Caco-2 (cell line): ENCODE data around the gene DIP2B. TPM values are rescaled to one million over a fixed set of nuclear protein-coding genes. Genes with fewer than 3 reads are reported as not detected.

Source experiments
- BruUV-seq: library from RNA; stranded (reverse); fragments of 400-500 nt; replicated peaks from 2 replicates; lab custom pipeline; 2021; lab: Mats Ljungman, UMichigan
- CTCF ChIA-PET: fragments of 300-600 bp; sonication (Branson Sonifier 250); formaldehyde crosslinking; loops from one replicate; lab custom pipeline; 2022; ENCODE audit warnings: antibody characterized with exemption; lab: Charles Lee
- POLR2A ChIA-PET: fragments of 300-600 bp; sonication (Branson Sonifier 250); formaldehyde crosslinking; loops from one replicate; lab custom pipeline; 2022; ENCODE audit warnings: antibody characterized with exemption; lab: Charles Lee
- DNase-seq, 2 experiments: peaks; one replicate each; pipeline versions ENCODE4 v3.0.0 to v3.0.0-alpha.2; 2020 to 2022
- H3K27me3 ChIP-seq: replicated peaks from 2 replicates; pipeline ENCODE4 v1.6.0; 2011; ENCODE audit warnings: low read length; ENCODE audit not compliant: control insufficient read depth, insufficient read depth
- H3K36me3 ChIP-seq: 2 replicates; pipeline ENCODE4 v1.5.1; 2011; ENCODE audit warnings: low read length; ENCODE audit not compliant: control insufficient read depth, insufficient read depth
- H3K4me1 ChIP-seq: fragments of 250-450 bp; sonication (Bioruptor Pico); 2 replicates; pipeline ENCODE4 v1.5.1; 2020; ENCODE audit warnings: mild to moderate bottlenecking
- H3K4me3 ChIP-seq: 2 replicates; pipeline ENCODE4 v1.5.1; 2011; ENCODE audit warnings: low read depth, mild to moderate bottlenecking, control low read depth, low read length
- H3K9me3 ChIP-seq: fragments of 250-450 bp; sonication (Bioruptor Pico); 2 replicates; pipeline ENCODE4 v1.5.1; 2020; ENCODE audit warnings: mild to moderate bottlenecking, moderate library complexity
- H3K27ac Mint-ChIP-seq: one replicate; pipeline ENCODE4 v1.8.0; 2022; ENCODE audit warnings: mixed read lengths; ENCODE audit not compliant: unreplicated experiment
- H3K27me3 Mint-ChIP-seq: one replicate; pipeline ENCODE4 v1.8.0; 2022; ENCODE audit warnings: mixed read lengths; ENCODE audit not compliant: insufficient read depth, unreplicated experiment
- H3K36me3 Mint-ChIP-seq: one replicate; pipeline ENCODE4 v1.8.0; 2022; ENCODE audit warnings: mild to moderate bottlenecking, mixed read lengths; ENCODE audit not compliant: insufficient read depth, unreplicated experiment
- H3K4me1 Mint-ChIP-seq: one replicate; pipeline ENCODE4 v1.8.0; 2022; ENCODE audit warnings: low read depth, mixed read lengths; ENCODE audit not compliant: unreplicated experiment
- H3K4me3 Mint-ChIP-seq: one replicate; pipeline ENCODE4 v1.8.0; 2022; ENCODE audit warnings: mild to moderate bottlenecking, moderate library complexity, mixed read lengths; ENCODE audit not compliant: unreplicated experiment
- H3K9me3 Mint-ChIP-seq: one replicate; pipeline ENCODE4 v1.8.0; 2022; ENCODE audit warnings: mixed read lengths; ENCODE audit not compliant: unreplicated experiment
- CTCF ChIP-seq, 2 experiments: fragments of 200-600 bp in 1 of 2; IDR thresholded peaks; 1 replicate in 1 of 2; 2 replicates in 1 of 2; pipeline versions ENCODE4 v1.5.1 to v1.8.0; 2011 to 2022; ENCODE audit warnings: antibody characterized with exemption in 1 of 2, control low read depth in 1 of 2, inconsistent platforms in 1 of 2, low read depth in 1 of 2, low read length in 1 of 2, mild to moderate bottlenecking in 1 of 2, moderate library complexity in 1 of 2; ENCODE audit not compliant: insufficient read depth in 1 of 2, severe bottlenecking in 1 of 2, unreplicated experiment in 1 of 2
- intact Hi-C: fragments of 100-400 bp; cut with micrococcal nuclease; formaldehyde crosslinking; loops from one replicate; pipeline ENCODE4 v1.10.0; 2022; ENCODE audit not compliant: unreplicated experiment
- total RNA-seq: library from RNA; stranded (reverse); gene quantifications from 2 replicates; pipeline ENCODE4 v1.2.3, GENCODE V29; 2022

The DIP2B gene
- total RNA-seq, 1 experiment from 2014 or later: 32.7 TPM

- Histone ChIP-seq H3K27me3 (no peaks in the 10 kb centered on the region), H3K4me3 (no peak overlapping the region), H3K4me1 (peaks cover 12% of the 10 kb centered on the region; the same call in 1 of the 2 replicates), H3K36me3 (no peaks in the 10 kb centered on the region), H3K9me3 (no peaks in the 10 kb centered on the region)
- H3K27me3 Mint-ChIP-seq: no peaks in the 10 kb centered on the region
- peak overlapping the region; percentile 10 for H3K4me3 Mint-ChIP-seq
- TF ChIP-seq CTCF (IDR thresholded peaks at IDR 0.05; ENCODE audit: insufficient read depth in 1 of 2, low read depth in 1 of 2, low read length in 1 of 2, severe bottlenecking in 1 of 2, unreplicated experiment in 1 of 2): no peak
- H3K4me1 Mint-ChIP-seq: peaks cover 25% of the 10 kb centered on the region
- peak overlapping the region; percentile 58 for H3K27ac Mint-ChIP-seq
- ChIA-PET CTCF (no interaction called here), POLR2A (interaction anchor here (0.6 kb wide), 1 partner anchor 180 kb away, joined by 3 read pairs; no protein-coding TSS in a partner anchor)
- H3K36me3 Mint-ChIP-seq: peaks cover 44% of the 10 kb centered on the region
- no peaks in the 10 kb centered on the region for H3K9me3 Mint-ChIP-seq
- peak; percentile 56 to 60 for DNase-seq
- no TSS peak for BruUV-seq
- intact Hi-C loops: loop anchor here (2.0 kb wide), 1 partner anchor 47 kb away; no protein-coding TSS in a partner anchor
These were observed 184.7 kb downstream of the DIP2B start for GRCh38 chr12:50689437-50689836.

GRCh38 chr12:50690925-50691324, 186.1 kb downstream of the DIP2B start:
- no peaks in the 10 kb centered on the region for H3K27me3 Mint-ChIP-seq
- H3K9me3 Mint-ChIP-seq: no peaks in the 10 kb centered on the region
- DNase-seq: no peak
- H3K4me3 Mint-ChIP-seq: no peak overlapping the region
- H3K9me3 ChIP-seq: no peaks in the 10 kb centered on the region
- no peak overlapping the region for H3K27ac Mint-ChIP-seq
- no peak overlapping the region for H3K4me3 ChIP-seq
- ChIA-PET CTCF (no interaction called here), POLR2A (no interaction called here)
- no peaks in the 10 kb centered on the region for H3K27me3 ChIP-seq
- H3K4me1 ChIP-seq: peaks cover 12% of the 10 kb centered on the region; the same call in 1 of the 2 replicates
- H3K36me3 ChIP-seq: no peaks in the 10 kb centered on the region
- intact Hi-C loops: no loop called here
- no TSS peak for BruUV-seq
- peaks cover 42% of the 10 kb centered on the region for H3K36me3 Mint-ChIP-seq
- H3K4me1 Mint-ChIP-seq: peaks cover 25% of the 10 kb centered on the region
- no peak for TF ChIP-seq CTCF (IDR thresholded peaks at IDR 0.05; ENCODE audit: insufficient read depth in 1 of 2, low read depth in 1 of 2, low read length in 1 of 2, severe bottlenecking in 1 of 2, unreplicated experiment in 1 of 2)

GRCh38 chr12:50695961-50696360, 191.2 kb downstream of the DIP2B start:
- H3K27ac Mint-ChIP-seq: no peak overlapping the region
- no peaks in the 10 kb centered on the region for H3K4me1 ChIP-seq
- no peak for DNase-seq
- H3K36me3 Mint-ChIP-seq: peaks cover 61% of the 10 kb centered on the region
- no peaks in the 10 kb centered on the region for H3K9me3 ChIP-seq
- no peaks in the 10 kb centered on the region for H3K9me3 Mint-ChIP-seq
- no peak overlapping the region for H3K4me3 Mint-ChIP-seq
- no peaks in the 10 kb centered on the region for H3K4me1 Mint-ChIP-seq
- ChIA-PET POLR2A (no interaction called here), CTCF (interaction anchor here (0.6 kb wide), 1 partner anchor 37 kb away, joined by 3 read pairs; no protein-coding TSS in a partner anchor)
- no peak overlapping the region for H3K4me3 ChIP-seq
- intact Hi-C loops: no loop called here
- no peaks in the 10 kb centered on the region for H3K27me3 Mint-ChIP-seq
- H3K36me3 ChIP-seq: no peaks in the 10 kb centered on the region
- no peak for TF ChIP-seq CTCF (IDR thresholded peaks at IDR 0.05; ENCODE audit: insufficient read depth in 1 of 2, low read depth in 1 of 2, low read length in 1 of 2, severe bottlenecking in 1 of 2, unreplicated experiment in 1 of 2)
- no TSS peak for BruUV-seq
- H3K27me3 ChIP-seq: no peaks in the 10 kb centered on the region
